ENCODE data around the gene GATA5.

GRCh38 chr20:62444286-62444685, 31.5 kb downstream of the GATA5 start:
- TF ChIP-seq REST (IDR thresholded peaks at IDR 0.05; ENCODE audit: low read depth, low read length), result no peak
- no peak for TF ChIP-seq SIN3A (IDR thresholded peaks at IDR 0.05; ENCODE audit: borderline replicate concordance, low read depth, low read length)
- no peak for TF ChIP-seq TAF1 (IDR thresholded peaks at IDR 0.05; ENCODE audit: borderline replicate concordance, low read depth, low read length)
- no peak for TF ChIP-seq CTCF (IDR thresholded peaks at IDR 0.05)
- no peak for TF ChIP-seq ZBTB33 (IDR thresholded peaks at IDR 0.05; ENCODE audit: borderline replicate concordance, low read depth)
- no peak for TF ChIP-seq FOXJ3 (CRISPR knock-in tag; IDR thresholded peaks at IDR 0.05)
- TF ChIP-seq RAD21 (IDR thresholded peaks at IDR 0.05; ENCODE audit: low read length), result no peak
- TF ChIP-seq YY1 (IDR thresholded peaks at IDR 0.05; ENCODE audit: low read depth), result no peak
- no peak for TF ChIP-seq NRF1 (IDR thresholded peaks at IDR 0.05; ENCODE audit: low read depth, low read length)
- no peak for TF ChIP-seq EP300 (IDR thresholded peaks at IDR 0.05; ENCODE audit: borderline replicate concordance in 1 of 2, low read depth in 1 of 2, low read length in 1 of 2)
- no peak for TF ChIP-seq FOXM1 (IDR thresholded peaks at IDR 0.05; ENCODE audit: low read depth)
